HUDEP-2 (cell line): ENCODE data around the gene SLC4A11.

ENCODE experiments used
- DNase-seq, 76 experiments: peaks; one replicate each; lab custom pipeline; 2025; ENCODE audit not compliant: unreplicated experiment in 76 of 76; lab: John Stamatoyannopoulos, UW

SLC4A11 gene

DNA sequence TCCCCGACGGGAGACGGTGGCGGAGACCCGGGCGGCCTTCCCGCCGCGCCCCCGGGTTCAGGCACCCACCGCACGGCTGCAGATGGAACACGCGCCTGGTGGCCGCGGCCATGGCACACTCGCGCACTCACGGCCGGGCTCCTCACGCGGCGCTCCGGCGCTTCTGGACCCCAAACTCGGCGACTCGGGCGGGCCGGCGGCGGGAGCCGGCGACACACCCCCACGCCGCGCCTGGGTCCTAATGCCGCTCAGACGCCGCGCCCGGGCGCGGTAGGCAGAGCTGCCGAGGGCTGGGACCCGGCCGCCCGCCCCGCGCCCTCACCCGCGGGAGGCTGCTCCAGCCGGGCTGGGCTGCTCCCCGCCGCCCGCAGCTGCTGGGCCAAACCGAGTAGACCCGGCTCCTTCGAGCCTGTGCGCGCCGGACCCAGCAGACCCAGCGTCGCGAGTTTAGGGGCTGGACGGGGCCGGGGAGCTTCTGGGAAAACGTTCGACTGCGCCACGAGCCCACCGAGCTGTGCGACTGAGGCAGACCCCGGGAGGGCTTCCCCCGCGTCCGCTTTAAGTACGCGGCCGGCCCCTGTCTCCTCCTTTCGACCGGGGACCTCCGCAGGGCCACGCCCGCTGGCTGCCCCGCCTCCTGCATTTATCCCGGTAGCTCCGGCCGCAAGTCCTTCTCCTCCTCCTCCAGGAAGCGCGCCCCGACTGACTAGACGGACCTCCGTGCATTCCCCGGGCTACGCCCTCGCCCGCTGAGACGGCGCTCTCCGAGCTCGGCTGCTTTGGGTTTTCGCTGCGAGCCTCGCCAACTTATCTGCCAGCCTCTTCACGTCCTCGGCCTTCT, at the start of gene SLC4A11:
SLC4A11 (minus strand) TSS at position 165 of the 841 bp plus-strand sequence; CDS start at position 112, 53 bp downstream.
- DNase-seq, result peak in 13 of 76 experiments; percentile 9 to 43 (median 18)

GRCh38 chr20:3283222-3283820, 44.3 kb upstream of the SLC4A11 start:
- no peak for DNase-seq

DNA sequence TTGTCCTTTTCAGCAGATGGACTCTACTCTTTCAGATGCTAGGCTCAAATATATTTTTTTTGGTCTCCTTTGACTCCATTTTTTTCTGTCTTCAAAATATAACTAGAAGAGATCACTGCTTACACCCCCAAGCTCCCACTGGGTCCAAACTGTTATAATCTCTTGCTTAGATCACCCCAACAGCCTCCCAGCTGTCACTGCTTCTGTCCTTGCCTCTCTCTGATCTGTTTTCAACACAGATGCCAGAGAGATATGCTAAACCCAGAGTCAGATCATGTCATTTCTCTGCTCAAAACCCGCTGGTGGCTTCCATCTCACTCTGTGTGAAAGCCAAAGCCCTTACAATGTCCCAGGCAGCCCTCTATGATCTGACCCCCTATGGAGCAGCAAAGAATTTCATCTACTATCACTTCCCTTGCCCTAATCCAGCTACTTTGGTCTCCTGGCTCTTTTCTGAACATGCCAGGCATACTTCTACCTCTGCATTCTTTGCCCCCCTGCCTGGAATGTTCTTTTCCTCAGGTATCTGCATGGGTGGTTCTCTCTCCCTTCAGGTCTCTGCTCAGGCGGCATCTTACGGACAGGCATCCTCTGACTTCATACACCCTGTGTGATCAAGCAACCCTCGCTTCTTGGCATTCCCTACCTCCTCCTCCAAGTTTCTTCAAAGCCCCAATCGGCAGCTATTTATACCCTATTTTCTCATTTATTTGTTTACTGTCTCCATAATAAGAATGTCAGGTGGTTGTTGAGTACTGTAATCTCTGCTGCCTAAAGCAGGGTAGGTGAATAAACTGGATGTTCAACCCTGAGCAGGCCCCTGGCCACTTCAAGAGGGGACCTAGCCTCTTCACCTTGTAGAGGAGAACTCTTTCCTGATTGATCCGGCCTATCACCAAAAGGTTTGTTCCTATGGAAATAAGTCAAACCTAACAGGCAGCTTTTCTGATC, 43.6 kb upstream of the SLC4A11 start:
- no peak for DNase-seq

GRCh38 chr20:3281437-3281836, 42.4 kb upstream of the SLC4A11 start:
- no peak for DNase-seq

DNA sequence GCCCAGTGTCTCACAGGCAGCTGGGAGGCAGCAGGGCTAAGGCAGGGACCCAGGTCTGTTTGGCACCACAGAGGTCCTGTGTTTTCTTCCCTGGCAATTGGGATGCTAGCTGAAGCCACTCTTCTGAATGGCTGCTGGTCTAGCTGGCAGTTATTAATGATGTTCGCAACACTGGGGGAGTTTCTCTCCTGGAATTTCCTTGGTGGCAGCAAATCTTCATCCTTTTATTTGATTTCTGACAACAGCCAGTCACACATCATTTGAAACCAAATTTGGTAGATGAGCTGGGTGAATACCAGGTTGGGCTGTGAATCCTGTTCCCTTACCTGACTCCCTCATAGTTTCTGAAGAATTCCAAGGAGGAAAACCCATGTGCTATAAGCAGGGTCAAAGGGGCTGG, 40.8 kb upstream of the SLC4A11 start:
- DNase-seq, result no peak

DNA sequence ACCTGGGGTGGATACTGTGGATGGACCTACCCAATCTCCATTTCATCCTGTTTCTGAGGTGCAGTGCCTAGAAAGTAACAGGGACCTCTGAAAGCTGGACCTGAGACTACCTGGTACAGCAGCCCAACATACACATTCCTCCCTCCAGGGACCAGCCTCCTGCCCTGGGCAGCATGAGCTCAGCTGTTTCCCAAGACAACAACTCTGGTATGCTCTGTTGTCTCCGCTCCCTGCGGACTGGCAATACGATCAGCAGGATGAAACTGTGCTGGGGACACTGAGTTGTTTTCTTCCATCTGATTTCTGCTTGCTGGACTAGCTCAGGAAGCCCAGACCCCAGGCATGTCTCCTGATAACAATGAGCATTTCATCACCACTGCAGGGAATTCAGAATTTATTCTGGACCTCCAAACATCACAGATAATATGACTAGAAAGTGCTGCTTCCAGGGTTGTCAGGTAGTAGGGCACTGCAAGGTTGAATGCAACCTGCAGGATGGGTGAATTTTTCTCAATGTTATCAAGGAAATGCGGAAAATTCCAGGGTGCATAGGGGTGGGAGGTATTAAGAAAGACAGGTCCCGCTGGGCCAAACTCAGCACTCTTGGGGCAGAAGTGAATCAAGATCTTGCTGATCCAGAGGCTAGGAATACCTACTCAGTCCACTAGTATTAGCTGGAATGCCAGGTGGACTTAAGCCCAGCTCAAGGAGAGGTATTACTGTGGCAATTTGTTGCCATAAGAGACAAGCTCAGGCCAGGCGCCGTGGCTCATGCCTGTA, 38.9 kb upstream of the SLC4A11 start:
- no peak for DNase-seq

- DNase-seq, result peak in 17 of 76 experiments; percentile 2 to 50 (median 14)
These were observed 37.7 kb upstream of the SLC4A11 start for GRCh38 chr20:3276680-3277015.

GRCh38 chr20:3275966-3276679, 37.1 kb upstream of the SLC4A11 start:
- DNase-seq, result no peak

DNA sequence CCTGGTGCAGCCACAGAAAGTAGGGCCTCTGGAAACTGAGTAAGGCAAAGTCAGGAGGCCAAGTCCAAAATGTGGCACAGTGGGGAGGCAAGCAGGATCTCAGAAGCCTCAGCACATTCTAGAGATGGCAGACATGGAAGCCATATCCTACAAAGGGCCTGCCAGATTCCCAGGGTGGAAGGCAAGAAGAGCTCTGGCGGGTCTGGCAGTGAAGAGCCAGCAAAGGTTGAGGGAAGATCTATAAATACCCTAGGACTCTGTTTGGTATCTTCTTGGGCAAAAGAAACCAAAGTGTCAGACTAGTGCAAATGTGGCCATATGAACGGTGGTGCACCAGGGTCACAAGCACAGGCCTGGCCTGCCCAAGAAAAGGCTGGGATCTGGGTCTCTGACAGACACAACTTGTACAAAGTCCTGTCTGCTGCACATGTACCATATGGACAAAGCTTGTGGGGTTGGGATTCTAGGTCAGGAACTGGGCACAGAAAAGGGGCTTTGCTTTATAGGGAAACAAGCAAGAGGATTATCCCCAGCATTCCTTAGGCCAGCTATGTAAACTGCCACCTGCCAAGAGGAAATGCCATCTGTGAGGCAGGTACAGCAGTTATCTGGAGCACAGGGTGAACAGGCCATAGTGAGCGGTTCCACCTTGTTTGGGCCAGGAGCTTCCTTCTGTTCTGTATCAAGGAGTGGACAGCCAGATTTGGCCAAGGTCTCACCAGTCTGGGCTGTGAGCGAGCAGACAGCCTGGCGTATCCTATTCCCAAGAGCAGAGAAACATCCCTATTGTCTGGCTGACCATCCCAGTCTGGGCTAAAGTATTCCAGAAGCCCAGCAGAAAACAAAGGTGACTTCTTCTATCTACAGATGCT, 36.3 kb upstream of the SLC4A11 start:
- DNase-seq, result no peak

DNA sequence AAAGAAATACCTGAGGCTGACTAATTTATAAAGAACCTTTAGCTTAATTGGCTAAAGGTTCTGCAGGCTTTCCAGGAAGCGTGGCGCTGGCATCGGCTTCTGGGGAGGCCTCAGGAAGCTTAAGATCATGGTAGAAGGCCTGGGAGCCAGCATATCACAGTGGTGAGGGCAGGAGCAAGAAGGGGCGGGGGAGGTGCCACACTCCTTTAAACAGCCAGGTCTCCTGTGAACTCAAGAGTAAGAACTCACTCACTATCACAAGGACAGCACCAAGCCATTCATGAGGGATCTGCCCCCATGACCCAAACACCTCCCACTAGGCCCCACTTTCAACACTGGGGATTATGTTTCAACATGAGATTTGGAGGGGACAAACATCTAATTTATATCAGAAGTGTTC, 34.4 kb upstream of the SLC4A11 start:
- no peak for DNase-seq

GRCh38 chr20:3270051-3270450, 31.1 kb upstream of the SLC4A11 start:
- no peak for DNase-seq

DNA sequence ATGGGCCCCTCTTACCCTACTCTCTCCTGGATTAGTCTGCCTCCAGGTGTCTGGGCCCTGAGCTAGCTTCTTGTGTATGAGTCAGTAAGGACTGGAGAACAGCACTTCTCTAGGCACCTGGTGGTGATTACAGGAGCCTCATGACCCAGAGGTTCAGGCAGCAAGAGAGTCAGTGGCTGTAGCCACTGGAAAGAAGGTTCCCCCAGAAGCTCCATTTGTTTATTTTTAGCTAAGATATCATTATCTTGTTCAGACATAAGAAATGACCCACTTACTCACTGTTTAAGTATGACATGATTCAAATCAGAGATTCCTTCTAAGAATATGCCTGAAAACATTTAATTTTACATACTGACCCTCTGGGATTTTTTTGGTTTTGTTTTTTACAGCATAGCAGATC, 23.6 kb upstream of the SLC4A11 start:
- DNase-seq, result no peak

GRCh38 chr20:3258429-3258828, 19.4 kb upstream of the SLC4A11 start:
- no peak for DNase-seq

DNA sequence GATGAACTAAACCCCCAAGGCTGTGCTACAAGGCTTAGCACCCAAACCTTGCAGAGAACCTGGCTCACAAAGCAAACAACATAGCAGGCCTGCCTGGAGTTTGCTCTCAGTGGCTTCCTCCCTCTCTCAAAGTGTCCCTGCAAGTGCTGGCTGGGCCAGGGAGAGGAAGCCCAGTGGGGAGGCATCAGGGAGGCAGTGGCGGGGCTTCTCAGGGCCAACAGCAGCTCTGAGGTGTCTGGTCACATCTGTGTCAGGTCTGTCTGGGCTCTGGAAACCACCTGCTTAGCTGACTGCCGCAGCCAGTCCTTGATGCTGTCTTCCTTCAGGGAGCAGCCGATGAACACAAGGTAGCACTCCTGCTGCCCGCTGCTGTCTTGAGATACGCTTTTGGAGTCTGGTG, 16.7 kb upstream of the SLC4A11 start:
- no peak for DNase-seq

DNA sequence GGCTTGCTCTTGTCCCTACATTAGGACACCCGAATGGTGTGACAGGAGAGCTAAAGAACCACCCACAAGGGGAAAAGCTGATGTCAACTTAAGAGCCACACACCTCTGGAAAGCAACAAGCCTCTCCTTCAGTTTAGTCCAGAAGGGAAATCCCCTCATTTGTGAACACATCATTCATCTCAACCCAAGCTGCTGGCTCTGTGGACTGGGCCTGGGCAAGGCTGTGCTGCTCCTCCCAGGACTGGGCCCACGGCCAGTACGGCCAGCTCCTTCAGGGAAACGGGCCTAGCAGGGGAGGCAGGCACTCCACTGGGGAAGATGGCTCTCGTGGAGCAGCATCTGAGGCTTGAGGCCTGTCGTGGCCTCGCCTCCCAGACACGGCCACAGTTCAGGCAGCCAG, 12.8 kb upstream of the SLC4A11 start:
- no peak for DNase-seq

DNA sequence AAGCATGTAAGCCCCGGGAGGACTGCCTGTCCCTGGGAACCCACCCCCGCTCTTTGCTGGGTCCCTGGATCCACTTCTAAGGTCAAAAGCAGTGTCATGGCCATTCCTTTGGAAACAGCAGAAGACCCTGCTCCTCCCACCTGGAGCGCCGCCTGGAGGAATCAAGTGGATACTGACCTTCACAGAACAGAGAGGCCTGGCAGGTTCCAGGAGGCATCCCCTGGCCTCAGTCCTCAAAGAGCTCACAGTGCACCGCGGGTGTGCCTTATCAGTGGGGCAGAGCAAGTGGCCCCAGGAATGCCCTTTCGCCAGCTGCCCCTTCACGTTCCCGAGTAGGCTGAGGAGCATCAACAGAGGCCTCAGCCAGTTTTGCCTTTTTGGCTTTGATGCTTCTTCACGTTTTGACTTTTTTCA, 11.1 kb upstream of the SLC4A11 start:
- peak in 21 of 76 experiments; percentile 9 to 41 (median 22) for DNase-seq

- DNase-seq, result no peak
These were observed 10.0 kb upstream of the SLC4A11 start for GRCh38 chr20:3248993-3249347.

- peak in 29 of 76 experiments; percentile 8 to 54 (median 22) for DNase-seq
These were observed 9.4 kb upstream of the SLC4A11 start for GRCh38 chr20:3248167-3248992.
